Activated naive CD4-positive, alpha-beta T cell (primary cell): ENCODE data around the gene TPBGL.

ENCODE experiments used
- DNase-seq, 4 experiments: peaks; one replicate each; lab custom pipeline; 2025; lab: John Stamatoyannopoulos, UW

Gene TPBGL

DNA sequence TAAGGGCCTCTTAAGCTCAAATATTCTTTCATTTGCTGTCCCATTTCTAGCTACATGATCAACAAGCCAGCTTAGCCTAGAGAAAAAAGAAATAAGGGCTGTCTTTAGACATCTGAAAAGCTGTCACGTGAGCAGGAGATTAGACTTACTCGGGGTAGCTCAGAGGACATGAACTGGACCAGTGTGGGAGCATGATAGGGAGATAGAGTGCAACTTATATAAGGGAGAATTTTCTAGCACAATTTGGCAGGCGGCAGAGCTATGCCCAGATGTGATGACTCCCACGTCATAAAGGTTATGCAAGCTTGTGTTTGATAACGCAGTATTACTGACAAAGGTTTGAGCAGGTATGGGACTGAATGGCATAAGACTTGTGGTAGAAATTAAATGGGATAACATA, 28.2 kb upstream of the TPBGL start:
- no peak for DNase-seq

DNA sequence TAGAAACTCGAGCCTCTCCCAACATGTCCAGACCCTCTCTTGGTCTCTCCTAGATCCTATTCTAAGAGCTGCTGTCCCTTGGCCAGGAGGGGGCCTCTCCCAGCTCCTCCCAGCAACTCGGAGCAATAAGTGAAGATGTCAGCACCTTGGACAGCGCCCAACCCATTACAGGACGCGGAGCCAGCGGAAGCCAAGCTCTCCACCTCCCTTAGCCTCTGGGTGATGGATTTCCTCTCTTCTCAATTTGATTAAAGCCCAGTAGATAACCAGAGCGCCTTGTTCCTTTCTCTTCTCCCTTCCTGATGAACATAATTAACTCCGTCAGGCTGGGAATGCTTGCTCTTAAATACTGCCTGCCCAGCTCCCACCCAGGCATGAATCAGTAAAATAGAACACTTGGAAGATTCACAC, 26.2 kb upstream of the TPBGL start:
- DNase-seq: peak; percentile 25 to 71 (median 64)

DNA sequence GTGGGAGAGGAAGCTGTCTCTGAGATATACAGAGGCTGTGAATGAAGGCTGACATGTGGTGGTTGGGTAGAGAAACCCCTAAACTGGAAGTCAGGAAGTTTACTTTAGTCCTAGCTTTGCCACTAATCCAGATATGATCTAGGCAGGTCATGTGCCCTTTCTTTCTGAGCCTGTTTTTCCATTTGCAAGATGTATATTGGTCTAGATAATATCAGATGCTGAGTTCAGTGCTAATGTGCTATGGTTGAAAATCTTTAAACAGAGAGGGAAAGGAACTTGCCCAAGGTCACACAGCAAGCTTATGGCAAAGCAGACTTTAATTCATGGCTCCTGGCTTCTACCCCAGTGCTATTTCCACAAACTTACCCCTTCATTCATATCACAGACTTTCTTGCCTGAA, 25.7 kb upstream of the TPBGL start:
- no peak for DNase-seq

DNA sequence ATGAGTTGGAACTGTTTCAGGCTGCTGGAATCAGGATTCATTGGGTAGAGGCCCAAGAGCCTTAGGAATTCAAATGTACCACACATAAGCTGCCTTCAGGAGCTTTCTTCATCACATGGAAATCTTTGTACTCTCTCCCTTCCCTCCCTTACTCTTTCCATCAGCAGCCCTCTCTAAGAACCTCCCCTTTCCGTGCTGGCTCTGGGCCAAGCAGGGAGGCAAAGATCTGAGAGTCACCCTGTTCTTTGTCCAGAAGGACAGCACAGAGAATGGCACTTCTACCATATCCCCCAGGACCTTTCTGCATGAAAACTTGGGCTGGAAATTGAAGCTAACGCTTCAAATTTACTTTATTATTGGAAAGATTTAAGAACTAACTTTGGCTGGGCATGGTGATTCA, 20.7 kb upstream of the TPBGL start:
- no peak for DNase-seq

DNA sequence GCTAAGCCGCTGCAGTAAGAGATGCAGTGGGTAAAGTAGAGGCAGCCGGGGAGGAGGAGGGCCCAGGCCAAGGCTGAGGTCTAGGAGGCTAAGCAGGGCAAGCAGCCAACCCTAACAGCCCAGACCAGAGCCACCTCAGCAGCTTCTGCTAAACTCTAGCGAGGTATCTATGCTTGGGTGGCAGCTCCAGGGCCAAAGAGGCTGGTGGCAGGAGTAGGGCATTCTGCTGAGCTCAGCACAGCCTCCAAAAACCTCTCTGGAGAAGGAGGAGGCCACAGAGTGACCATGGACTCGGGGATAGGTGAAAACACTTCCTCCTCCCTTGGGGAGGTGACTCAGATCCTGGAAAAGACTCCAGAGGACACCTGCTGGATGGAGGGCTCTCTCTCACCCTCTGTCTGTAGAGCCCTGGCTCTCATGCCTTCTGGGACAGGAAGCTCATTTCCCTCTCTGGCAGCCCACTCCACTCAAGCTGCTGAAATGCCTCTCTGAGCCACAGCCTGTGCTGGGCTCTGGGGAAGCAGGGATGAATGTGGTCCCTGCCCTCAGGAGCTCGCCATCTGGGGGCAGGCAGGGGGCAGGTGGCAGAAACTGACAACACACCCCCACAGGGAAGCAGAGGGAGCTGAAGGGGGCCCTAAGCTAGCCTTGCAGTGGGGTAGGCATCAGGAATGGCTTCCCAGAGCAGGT, 16.5 kb upstream of the TPBGL start:
- DNase-seq: no peak

DNA sequence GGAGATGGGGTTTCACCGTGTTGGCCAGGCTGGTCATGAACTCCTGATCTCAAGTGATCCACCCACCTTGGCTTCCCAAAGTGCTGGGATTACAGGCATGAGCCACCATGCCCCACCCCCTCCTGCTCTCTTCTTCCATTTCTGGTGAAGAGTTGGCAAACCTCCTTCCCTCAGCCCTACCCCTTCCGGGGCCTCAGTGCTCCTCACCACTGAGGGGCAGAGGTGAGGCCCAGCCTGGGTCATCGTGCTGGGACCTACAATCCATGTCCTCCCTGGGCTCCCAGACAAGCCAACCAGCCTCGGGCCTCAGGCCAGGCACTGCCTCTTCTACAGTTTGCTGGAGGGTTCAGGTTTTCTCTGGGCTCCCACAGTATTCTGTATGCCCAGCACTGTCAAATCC, 14.8 kb upstream of the TPBGL start:
- no peak for DNase-seq

DNA sequence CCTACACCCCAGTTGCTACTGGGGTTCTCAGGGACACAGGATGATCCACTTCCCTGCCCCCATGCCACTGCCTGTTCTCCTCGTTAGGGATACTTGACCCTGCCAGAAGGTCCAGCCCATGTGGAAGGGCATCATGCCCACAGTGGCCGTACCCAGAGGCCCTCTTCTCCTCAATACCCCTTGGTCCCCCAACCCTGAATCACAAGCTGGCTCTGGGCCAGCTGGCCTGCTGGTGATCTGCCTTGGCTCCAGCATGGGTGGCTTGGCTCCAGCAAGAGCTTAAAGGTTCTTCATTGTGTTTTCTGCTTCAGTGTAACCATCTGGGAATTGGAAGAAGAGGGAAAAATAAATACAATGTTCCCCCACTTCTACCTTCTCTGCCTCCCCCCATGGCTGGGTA, 11.1 kb upstream of the TPBGL start:
- no peak for DNase-seq

DNA sequence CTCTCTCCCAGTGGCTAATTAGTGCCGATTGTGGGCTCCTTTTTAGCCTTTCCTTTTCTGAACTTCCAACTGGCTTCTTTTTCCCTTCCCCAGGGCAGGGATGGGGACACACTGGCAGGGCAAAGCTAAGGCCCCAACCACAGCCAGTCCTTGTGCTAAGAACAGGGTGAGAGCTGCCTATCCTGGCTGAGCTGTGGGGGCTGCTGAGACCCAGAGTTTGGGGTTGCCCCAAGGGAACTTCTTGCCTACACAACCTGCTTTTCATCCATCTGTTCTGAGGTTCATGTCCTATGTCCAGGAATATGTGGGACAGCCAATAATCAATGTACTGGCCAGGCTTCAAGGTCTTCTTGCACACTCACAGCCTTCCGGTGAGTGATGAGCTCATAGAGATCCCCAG, 10.0 kb upstream of the TPBGL start:
- no peak for DNase-seq

DNA sequence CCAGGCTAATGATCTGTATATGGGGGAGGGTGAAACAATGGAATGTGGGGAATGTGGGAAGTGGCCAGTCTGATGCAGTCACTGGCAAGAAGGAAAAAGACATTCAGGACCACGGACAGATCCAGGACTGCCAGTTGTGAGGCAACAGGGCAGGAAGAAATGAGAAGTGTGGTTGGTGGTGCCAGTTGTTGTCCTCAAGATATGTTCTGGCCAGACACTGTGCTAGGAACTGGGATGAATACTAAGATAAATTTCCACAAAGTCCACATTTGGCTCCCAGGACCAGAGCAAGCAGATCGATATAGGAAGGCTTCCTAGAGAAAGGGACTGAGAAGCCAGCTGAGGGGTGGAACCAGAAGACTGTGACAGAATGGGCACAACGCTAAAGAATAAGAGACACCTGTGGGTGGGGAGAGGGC, 6.8 kb upstream of the TPBGL start:
- DNase-seq: no peak

DNA sequence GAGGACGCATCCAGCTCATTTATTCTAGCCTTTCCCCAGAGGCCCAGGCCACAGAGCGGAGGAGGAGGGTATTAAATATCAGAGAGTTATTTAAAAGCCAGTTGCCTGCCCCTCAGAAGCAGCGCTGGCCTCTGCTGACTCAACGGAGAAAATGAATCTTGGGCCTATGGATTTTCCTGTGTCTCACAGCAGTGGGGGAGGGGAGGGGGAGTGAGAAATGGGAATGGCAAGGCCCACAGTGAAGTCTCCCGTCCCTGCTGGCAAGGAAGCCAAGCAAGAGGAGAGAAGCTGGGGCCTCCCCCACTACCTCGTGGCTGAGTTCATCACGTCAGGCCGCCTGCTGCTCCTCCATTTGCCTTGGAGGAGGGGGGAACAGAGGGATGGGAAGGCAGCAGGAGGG, 4.5 kb upstream of the TPBGL start:
- DNase-seq: no peak

DNA sequence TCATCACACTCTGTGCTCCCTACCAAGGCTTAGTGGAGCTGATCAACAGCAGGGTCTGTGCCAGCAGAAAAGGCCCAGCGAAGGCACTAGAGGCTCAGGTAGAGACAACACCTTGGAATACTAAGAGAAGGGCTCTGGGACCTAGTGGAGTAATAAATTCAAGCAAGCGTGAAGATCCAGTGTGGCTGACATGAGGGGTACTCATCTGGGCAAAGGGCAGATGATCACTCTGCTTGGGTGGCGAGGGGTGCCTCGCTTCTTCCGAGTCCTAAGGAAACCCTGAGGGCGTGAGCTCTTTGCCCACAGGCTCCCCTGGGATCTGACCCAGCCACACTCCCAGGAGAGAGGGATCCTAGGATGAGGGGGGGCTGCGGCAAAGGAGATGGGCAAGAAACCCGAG, 3.5 kb upstream of the TPBGL start:
- DNase-seq: no peak

DNA sequence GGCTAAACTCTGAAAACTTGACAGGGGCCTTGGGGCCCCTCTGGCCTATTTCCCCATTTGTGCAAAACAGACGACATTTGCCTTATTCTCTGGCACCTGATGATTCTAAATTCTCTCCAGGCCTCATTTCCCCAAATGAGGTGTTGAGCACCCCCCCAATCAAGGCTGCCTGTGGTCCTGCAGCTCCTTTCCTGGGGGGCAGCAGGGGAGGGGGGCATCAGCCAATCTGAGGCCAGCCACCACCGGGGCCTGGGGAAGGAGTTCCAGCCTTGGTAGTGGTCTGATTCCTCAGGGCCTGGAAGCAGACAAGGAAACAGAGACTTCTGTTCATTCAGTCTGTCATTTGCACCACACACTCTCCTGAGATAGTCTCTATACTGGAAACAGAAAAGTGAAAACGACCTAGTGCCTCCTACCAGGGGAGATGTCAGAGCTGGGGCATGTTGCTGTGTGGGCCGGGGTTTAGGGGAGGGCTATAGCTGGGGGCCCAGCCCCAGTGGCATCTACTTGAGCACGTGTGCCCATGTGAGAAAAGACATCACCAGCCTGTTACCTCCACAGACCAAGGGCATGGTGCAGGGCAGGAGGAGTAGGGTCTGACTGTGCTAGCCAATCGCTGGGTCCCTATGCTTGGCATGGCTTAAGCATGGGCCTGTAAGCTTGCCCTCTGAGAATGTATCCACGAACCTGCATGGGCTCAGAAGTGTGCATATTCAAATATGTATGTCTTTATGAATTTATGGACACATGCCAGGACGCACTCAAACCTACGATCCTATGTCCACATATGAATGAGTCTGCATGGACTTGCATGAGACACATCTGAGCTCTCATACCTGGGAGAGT, 1.8 kb upstream of the TPBGL start:
- DNase-seq: no peak

DNA sequence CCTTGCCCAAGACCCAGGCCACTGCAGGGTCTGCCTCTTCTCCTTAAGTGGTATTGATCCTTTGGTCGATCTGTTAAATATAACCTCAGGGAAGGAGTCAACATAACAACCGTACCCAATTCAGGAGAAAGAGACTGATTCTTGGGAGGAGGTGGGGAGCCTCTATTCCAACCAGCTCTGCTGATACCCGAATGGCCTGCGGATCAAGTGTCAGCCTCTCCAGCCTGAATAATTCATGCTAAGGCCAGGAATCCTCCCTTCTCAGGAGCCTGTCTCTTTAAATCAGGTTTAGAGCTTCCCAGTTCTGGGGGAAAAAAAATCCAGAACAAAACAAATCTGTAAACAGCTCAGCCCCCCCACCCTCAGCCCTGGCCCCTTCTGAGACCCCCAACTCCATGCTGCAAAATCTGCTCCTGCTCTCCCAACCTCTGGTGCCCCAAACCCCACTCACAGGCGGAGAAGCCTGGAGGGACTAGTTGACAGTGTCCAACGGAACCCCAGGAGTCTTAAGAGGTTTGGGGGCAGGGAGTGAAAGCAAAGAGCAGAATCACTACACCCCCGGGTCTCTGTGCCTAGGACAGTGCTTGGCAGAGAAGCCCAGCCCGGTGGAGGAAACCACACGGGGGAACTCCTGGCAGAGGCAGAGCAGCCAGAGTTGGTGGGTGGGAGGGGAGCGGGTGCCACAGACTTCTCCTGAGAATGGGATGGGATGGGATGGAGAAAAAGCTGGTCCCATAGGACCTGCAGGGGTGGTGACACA, 863 bp upstream of the TPBGL start:
- DNase-seq: no peak

DNA sequence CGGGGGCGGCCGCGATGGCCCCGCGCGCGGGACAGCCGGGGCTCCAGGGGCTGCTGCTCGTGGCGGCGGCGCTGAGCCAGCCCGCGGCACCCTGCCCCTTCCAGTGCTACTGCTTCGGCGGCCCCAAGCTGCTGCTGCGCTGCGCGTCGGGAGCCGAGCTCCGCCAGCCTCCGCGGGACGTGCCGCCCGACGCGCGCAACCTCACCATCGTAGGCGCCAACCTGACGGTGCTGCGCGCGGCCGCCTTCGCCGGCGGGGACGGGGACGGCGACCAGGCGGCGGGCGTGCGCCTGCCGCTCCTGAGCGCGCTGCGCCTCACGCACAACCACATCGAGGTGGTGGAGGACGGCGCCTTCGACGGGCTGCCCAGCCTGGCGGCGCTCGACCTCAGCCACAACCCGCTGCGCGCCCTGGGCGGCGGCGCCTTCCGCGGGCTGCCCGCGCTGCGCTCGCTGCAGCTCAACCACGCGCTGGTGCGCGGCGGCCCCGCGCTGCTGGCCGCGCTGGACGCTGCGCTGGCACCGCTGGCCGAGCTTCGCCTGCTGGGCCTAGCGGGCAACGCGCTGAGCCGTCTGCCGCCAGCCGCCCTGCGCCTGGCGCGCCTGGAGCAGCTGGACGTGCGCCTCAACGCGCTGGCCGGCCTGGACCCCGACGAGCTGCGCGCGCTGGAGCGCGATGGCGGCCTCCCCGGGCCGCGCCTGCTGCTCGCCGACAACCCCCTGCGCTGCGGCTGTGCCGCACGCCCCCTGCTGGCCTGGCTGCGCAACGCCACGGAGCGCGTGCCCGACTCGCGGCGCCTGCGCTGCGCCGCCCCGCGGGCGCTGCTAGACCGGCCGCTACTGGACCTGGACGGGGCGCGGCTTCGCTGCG, 697 bp downstream of the TPBGL start:
- peak; percentile 76 to 86 (median 78) for DNase-seq

DNA sequence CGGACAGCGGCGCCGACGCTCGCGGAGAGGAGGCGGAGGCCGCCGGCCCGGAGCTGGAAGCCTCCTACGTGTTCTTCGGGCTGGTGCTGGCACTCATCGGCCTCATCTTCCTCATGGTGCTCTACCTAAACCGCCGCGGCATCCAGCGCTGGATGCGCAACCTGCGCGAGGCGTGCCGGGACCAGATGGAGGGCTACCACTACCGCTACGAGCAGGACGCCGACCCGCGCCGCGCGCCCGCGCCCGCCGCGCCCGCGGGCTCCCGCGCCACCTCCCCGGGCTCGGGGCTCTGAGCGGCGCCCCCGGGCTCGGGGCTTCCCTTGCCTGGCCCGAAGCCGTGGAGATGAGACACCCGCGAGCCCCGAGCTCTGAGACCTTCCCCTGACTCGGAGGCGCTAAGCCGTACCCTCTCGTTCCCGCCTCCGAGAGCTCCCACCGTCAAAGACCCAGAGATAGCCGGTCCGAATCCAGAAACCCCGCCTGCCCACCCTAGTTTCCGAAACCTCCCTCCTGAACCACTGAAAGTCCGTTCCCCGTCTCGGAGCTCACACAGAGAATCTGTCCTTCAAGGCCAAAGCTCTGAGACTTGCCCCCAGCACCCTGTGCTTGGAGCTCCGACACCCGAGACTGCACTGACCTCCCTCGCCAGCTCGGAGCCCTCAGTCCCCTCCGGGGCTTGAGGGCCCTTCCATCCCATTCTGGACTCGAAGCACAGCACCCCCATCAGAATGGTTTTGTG, 1.5 kb downstream of the TPBGL start:
- DNase-seq: peak in 1 of 4 experiments; percentile 53

DNA sequence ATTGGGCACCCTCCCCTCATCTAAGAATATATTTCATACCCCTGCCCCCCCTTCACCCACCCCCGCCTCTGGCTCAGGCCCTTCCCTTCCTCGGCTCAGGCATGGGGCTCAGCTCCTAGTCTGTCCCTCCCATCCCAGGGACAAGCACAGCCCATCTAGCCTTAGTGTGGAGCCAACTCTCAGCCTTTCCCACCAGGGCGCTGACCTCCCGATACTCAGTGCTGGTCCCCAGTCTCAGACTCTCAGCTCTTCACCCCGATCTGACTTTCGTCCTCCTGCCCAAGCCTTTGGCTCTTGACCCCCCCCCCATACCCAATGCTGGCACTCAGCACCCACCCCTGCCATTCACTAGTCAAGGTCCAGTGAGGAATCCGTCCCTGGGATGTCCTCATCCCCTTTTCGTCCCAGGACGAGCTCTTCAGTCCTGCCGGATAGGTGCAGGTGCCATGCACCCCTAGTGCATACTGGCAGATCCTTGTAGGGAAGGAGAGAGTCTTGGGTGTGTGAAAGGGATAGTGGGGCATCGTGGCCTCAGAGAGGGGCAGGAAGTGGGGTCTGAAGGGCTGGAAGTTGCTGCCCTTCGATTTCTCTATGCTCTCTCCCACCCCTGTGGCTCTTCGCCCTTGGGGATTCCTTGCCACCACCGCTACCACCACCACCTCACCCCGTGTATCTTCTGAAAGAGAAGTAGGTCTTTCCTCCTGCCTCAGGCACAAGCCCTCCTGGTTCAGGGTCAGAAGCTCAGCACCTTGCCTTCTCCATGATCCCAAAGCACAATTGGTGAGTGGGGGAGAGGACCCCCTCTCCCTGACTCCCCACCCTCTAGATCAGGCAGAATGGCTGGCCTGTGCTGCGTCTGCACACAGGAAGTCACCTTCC, 2.4 kb downstream of the TPBGL start:
- no peak for DNase-seq

DNA sequence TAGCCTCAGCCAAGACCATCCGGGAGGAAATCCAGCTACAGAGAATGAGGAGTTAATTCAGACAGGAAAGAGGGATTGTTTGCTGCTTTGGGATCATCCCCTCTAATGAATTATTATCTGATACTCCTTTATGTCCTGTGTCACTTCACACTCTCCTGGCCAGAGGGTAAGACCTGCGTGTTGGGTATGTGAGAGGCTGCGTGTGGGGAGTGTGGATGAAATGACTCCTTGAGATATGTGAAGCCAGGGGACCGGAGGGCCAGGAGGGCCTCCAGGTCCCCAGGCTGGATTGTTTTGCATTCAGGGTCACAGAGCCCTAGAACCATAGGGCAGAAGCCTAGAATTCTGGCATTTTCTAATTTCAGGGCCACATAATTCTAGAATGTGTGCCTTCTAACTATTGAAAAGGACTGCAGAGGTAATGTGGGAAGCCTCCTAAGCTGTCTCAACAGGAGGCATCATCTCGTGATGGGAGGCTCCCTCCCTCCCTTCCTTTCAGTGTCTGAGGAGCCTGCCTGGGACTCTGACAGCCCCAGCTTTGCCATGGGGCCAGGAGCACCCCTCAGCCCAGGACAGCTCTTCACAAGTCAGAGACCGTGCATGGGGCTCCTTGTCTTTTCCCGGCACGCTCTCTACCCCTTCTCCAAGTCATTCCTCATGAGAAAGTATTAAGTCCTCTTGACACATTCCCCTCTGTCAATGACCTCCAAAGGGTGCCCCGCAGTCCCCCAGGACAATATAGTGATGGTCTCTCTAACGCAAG, 3.7 kb downstream of the TPBGL start:
- no peak for DNase-seq

DNA sequence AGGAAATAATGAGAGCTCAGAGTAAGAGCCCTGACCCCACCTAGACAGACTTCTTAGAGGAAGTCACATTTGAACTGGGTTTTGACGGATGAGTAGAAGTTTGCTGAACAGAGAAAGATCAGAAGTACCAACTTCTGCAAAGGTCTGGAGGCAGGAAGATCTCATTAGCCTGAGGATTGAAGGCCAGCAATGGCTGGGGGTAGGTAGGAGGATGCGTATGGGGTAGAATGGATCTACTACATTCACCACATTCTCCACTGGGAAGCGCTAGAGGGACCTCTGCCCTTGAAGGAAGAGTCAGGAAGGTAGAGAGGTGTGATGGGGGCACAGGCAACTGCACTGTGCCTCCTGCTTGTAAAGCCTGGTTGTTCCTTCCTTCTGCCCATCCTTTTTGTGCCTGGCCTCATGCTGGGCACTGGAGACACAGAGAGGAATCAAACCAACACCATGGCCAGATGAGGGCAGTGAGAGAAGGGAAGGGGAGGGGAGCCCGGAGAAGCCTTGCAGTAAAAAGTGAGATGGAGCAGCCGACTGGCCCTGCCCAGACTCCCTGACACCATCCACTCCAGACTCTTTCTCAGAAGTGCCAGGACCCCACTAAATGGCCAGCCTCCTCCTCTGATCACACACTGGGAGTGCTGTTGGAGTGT, 4.9 kb downstream of the TPBGL start:
- no peak for DNase-seq
